SK-N-MC (cell line): Measurements from ENCODE around the gene SEC14L1.

Experiments used
- EZH2 ChIP-seq: fragments of 200-600 bp; sonication (generic); IDR thresholded peaks from one replicate; pipeline ENCODE4 v1.6.1; 2017; ENCODE audit warnings: antibody characterized with exemption
- POLR2AphosphoS5 ChIP-seq: IDR thresholded peaks from 2 replicates; pipeline ENCODE4 v1.6.1; 2012; ENCODE audit warnings: mild to moderate bottlenecking, low read depth, low read length, borderline replicate concordance

- TF ChIP-seq EZH2 (no peak), POLR2AphosphoS5 (no peak)
Measured at GRCh38 chr17:77092025-77092424, 48.7 kb upstream of the SEC14L1 start.
